SJCRH30 (cell line): Measurements from ENCODE around the gene MSMP. TPM values are rescaled to one million over a fixed set of nuclear protein-coding genes. Genes with fewer than 3 reads are reported as not detected.

Experiments
- DNase-seq, 2 experiments: peaks; one replicate each; pipeline ENCODE4 v3.0.0-alpha.2; 2015 to 2020
- H3K27ac ChIP-seq: fragments of 250-450 bp; sonication (Bioruptor Pico); 2 replicates; pipeline ENCODE4 v1.5.1; 2020; ENCODE audit warnings: mild to moderate bottlenecking, moderate library complexity
- H3K27me3 ChIP-seq: fragments of 250-450 bp; sonication (Bioruptor Pico); 2 replicates; pipeline ENCODE4 v1.5.1; 2020; ENCODE audit warnings: mild to moderate bottlenecking, moderate library complexity
- H3K36me3 ChIP-seq: fragments of 250-450 bp; sonication (Bioruptor Pico); 2 replicates; pipeline ENCODE4 v1.5.1; 2020; ENCODE audit warnings: mild to moderate bottlenecking, moderate library complexity
- H3K4me1 ChIP-seq: fragments of 250-450 bp; sonication (Bioruptor Pico); 2 replicates; pipeline ENCODE4 v1.5.1; 2020; ENCODE audit warnings: mild to moderate bottlenecking, moderate library complexity
- H3K4me3 ChIP-seq: fragments of 250-450 bp; sonication (Bioruptor Pico); 2 replicates; pipeline ENCODE4 v1.5.1; 2020; ENCODE audit warnings: mild to moderate bottlenecking, moderate library complexity
- H3K9me3 ChIP-seq: fragments of 250-450 bp; sonication (Bioruptor Pico); replicated peaks from 2 replicates; pipeline ENCODE4 v1.5.1; 2020; ENCODE audit warnings: mild to moderate bottlenecking, moderate library complexity
- total RNA-seq: library from RNA; depleted of rRNA; stranded (reverse); fragments of >200 nt; shearing (Covaris generic); gene quantifications from 2 replicates; pipeline ENCODE4 v1.2.3, GENCODE V29; 2014; rRNA removed

Gene MSMP, protein sequence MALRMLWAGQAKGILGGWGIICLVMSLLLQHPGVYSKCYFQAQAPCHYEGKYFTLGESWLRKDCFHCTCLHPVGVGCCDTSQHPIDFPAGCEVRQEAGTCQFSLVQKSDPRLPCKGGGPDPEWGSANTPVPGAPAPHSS
- total RNA-seq = not detected in 2 replicates

DNA sequence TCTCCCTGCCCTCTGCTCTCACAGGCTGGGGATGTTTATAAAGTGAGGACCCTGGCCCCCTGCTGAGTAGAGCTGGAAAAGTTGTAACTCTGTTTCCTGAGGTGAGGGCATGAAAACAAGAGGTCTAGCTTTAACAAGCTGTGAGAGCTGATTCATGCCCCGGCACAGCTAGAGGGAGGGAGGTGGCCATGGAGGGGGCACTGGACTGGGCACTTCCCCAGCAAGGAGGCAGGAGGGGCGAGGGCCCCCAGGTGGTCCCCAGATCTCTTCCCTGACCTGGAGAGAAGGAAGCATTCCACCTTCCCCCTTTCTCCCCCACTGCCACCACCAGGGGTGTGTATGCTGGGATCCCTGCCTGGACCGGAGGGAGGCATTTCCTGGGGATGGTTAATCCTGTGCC, at the start of gene MSMP:
TSS of gene MSMP (minus strand) at position 13 of the 400 bp plus-strand sequence. CDS start 147 bp downstream, outside the sequence.
- no peak within 1 kb of the TSS for H3K4me3 ChIP-seq
- no peaks in the 10 kb centered on the region for H3K27me3 ChIP-seq
- 0 out of 2 replicates have a peak, but pooled peaks cover 2% of the 10 kb centered on the region for H3K4me1 ChIP-seq
- peaks cover 11% of the 10 kb centered on the region; the same call in 1 of the 2 replicates for H3K36me3 ChIP-seq
- DNase-seq = no peak
- no peak within 1 kb of the TSS for H3K27ac ChIP-seq
- no peaks in the 10 kb centered on the region for H3K9me3 ChIP-seq

DNA sequence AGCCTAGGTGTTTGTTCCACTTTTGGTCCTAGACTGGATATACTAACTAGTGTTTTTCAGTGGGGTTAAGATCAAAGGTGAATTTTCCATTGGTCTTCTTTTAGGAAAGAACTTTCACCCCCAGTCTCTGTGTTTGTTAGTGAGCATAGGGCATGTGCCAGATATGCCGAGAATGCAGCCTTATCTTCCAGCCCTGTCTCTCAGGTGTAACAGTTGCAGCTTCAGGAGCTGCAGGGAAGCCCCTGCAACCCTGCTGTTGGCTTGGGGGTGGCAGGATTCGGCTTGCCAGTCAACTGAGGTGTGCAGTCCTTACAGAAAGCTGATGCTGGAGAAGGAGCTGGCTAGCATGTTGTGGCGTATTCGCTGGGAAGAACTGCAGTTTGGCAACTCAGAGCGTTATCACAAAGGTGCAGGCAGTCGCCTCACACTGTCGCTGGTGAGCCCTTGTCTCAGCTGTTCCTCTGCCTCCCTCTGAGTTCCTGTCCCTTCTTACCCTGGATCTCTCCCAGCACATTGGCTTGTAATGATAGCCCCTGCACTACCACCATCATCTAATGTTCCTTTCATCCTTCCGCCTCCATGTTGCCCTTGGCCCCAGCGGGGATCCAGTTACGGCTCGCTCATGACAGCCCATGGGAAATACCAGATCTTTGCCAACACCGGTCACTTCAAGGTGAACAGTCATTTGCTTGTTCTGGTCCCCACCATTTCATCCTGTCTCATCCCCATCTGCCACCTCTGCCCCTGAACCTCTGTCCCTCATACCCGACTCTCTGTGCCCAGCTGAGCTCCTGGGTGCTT, 47.5 kb upstream of the MSMP start:
- Histone ChIP-seq H3K4me3 (no peak overlapping the region), H3K27ac (no peak overlapping the region), H3K4me1 (peaks cover 10% of the 10 kb centered on the region; the same call in 1 of the 2 replicates), H3K9me3 (no peaks in the 10 kb centered on the region), H3K36me3 (no peaks in the 10 kb centered on the region), H3K27me3 (no peaks in the 10 kb centered on the region)
- no peak for DNase-seq

DNA sequence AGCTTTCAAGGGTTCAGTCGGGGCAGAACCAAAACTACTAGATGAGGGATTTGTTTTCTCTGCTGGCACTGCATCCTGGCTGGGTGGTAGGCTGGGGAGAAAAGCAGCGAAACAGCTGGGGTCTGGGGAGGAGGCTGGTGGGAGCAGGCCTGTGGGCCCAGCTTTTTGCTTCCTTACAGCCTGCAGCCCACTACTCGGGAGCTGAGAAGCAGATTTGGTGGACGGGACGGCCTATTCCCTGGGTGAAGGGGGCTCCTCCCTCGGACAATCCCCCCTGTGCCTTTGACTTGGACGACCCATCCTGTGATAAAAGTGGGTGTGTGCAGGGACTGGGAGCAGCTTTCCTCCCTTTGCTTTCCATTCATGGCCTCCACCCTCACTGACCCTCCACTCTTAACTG, 46.5 kb upstream of the MSMP start:
- H3K9me3 ChIP-seq = no peaks in the 10 kb centered on the region
- DNase-seq = no peak
- peaks cover 10% of the 10 kb centered on the region; the same call in 1 of the 2 replicates for H3K4me1 ChIP-seq
- H3K36me3 ChIP-seq = no peaks in the 10 kb centered on the region
- H3K27me3 ChIP-seq = no peaks in the 10 kb centered on the region
- no peak overlapping the region for H3K4me3 ChIP-seq
- no peak overlapping the region for H3K27ac ChIP-seq

DNA sequence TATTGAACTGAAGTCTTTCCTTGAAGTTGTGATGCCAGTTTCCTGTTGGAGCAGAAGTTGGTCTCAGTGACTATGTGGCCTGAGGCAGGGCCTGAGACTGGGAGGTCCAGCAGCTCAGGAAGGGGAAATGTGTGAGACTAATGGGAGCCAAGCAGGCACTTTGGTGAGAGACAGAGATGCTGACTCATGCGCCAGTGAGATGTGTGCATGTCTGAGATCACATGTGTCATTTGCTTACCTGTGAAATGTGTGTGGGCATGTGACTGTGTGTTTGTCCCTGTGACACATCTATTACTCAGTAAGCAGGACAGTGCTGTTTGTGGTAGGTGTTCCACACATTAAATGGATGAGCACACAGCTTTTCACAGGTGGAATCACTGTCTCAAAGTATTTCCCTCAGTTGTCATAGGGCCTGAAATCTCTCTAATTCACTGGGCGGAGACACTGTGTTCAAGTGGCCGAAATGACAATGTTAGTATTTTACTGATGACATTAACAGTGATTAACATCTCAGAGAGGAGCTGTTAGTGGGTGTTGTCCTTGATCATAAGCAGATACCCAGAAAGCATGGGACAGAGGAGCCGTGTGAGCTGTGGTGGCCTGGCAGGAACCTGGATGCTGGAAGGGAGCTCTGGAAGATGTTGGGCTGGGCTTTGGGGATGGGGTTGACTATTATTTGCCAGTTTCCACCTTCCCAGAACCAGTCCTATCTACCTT, 44.7 kb upstream of the MSMP start:
- no peak for DNase-seq
- H3K27me3 ChIP-seq = no peaks in the 10 kb centered on the region
- H3K4me1 ChIP-seq = peaks cover 10% of the 10 kb centered on the region; the same call in 1 of the 2 replicates
- no peaks in the 10 kb centered on the region for H3K36me3 ChIP-seq
- H3K27ac ChIP-seq = no peak overlapping the region
- H3K4me3 ChIP-seq = no peak overlapping the region
- no peaks in the 10 kb centered on the region for H3K9me3 ChIP-seq

DNA sequence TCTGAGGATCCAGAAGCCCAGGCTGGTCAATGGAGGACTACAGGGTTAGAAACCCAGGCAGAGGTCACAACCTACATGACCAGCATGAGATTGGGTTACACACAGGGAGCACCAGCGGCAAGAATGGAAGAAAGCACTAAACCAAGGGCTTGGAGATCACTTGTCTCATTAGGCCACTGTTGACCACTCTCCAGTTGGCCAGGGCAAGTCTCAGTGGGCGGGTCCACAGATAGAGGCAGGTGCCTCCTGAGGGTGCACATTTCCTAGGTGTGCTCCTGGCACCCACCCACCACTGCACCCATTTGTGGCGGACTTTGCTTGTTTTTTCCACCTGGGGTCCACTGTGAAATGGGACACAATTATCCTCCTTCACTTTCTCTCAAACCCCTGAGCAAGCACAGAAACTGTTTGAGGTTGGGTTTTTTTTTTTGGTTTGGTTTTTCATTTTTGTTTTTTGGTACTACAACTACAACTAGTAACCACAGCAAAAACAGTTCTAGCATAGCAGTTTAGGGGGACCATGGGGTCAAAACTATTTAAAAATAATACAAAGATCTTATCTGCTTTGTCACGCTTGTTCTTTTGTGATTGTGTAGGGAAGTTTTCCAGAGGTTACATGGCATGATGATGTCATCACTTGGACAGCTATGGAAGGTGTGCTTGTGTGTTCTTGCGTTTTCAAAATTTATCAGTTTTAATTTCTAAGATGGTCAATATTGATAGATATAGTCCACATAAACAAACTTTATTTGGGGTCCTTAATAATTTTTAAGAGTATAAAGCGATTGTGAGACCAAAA, 43.4 kb upstream of the MSMP start:
- DNase-seq = no peak
- Histone ChIP-seq H3K9me3 (no peaks in the 10 kb centered on the region), H3K4me3 (no peak overlapping the region), H3K27me3 (no peaks in the 10 kb centered on the region), H3K36me3 (no peaks in the 10 kb centered on the region), H3K4me1 (peaks cover 10% of the 10 kb centered on the region; the same call in 1 of the 2 replicates), H3K27ac (no peak overlapping the region)

DNA sequence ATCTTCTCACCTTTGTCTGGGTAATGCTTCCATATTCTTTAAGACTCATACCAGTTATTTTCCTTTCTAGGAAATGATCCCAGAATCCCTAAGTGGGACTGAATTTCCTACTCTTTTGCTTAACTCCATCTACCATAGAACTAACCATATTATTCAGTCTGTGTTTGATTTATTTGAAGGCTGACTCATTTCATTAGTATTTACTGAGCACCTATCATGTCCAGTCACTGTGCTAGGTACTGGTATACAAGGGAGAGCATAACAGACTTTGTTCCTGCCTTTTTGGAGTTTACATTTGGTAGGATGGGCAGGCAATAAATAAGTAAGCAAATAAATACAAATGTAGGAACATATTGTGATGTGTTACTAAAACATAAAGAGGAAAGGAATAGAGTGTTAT, 41.6 kb upstream of the MSMP start:
- Histone ChIP-seq H3K27me3 (no peaks in the 10 kb centered on the region), H3K4me1 (peaks cover 10% of the 10 kb centered on the region; the same call in 1 of the 2 replicates), H3K9me3 (no peaks in the 10 kb centered on the region), H3K36me3 (no peaks in the 10 kb centered on the region), H3K27ac (no peak overlapping the region), H3K4me3 (no peak overlapping the region)
- no peak for DNase-seq

DNA sequence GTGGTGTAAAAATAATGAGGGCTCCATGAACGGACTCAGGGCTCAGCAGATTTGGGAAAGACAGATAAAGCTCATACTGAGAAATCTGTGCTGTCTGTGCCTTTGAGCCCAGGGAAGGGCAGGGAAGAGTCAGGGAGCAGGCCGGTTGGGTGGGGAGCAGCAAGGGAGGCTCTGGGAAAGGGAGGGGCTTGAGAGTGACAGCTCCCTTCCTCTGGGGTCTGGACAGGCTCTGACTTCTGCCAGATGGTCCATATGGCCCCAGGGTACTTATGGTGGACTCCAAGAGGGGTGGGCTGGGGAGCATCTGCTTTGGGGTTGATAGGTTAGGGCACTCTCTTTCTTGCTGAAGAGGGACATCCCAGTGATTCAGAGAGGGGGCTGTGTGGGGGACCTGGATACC, 39.4 kb upstream of the MSMP start:
- DNase-seq = no peak
- no peaks in the 10 kb centered on the region for H3K9me3 ChIP-seq
- H3K27me3 ChIP-seq = no peaks in the 10 kb centered on the region
- H3K4me3 ChIP-seq = no peak overlapping the region
- peaks cover 10% of the 10 kb centered on the region; the same call in 1 of the 2 replicates for H3K4me1 ChIP-seq
- H3K27ac ChIP-seq = no peak overlapping the region
- no peaks in the 10 kb centered on the region for H3K36me3 ChIP-seq

DNA sequence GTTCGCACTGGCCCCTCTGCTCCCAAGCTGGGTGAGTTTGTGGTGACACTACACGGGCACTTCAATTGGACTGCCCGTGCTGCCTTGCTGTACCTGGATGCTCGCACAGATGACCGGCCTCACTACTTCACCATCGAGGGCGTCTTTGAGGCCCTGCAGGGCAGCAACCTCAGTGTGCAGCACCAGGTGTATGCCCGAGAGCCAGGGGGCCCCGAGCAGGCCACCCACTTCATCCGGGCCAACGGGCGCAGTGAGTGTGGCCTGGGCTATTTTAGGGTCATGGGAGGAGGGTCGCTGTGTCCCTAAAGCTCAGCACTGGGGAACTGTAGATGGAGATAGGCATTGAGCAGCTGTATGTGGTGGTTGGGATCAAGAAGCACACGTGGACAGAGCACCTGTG, 38.8 kb upstream of the MSMP start:
- Histone ChIP-seq H3K27ac (no peak overlapping the region), H3K36me3 (no peaks in the 10 kb centered on the region), H3K4me3 (no peak overlapping the region), H3K27me3 (no peaks in the 10 kb centered on the region), H3K9me3 (no peaks in the 10 kb centered on the region), H3K4me1 (peaks cover 6% of the 10 kb centered on the region; the same call in 1 of the 2 replicates)
- DNase-seq = no peak

DNA sequence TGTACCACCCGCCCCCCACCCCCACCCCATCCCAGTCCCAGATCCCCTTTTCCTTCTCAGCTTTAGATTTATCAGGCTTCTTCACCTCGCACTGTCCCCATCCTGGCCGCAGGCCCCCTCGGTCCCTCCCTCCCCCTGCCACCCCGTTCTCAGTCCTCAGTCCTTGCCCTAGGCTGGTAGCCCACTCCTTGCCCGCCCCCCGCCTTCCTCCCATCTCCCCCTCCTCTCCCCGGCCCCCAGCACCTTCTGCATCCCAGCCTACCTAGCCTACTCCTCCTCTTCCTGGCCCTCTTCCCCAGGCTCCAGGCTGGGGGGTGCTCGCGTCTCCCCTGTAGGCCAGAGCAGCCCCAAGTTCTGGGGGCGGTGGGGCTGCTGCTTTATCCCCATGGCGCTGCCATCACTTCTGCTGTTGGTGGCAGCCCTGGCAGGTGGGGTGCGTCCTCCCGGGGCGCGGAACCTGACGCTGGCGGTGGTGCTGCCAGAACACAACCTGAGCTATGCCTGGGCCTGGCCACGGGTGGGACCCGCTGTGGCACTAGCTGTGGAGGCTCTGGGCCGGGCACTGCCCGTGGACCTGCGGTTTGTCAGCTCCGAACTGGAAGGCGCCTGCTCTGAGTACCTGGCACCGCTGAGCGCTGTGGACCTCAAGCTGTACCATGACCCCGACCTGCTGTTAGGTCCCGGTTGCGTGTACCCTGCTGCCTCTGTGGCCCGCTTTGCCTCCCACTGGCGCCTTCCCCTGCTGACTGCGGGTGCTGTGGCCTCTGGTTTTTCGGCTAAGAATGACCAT, 38.1 kb upstream of the MSMP start:
- Histone ChIP-seq H3K9me3 (no peaks in the 10 kb centered on the region), H3K27ac (no peak overlapping the region), H3K27me3 (no peaks in the 10 kb centered on the region), H3K36me3 (no peaks in the 10 kb centered on the region), H3K4me3 (no peak overlapping the region), H3K4me1 (peaks cover 4% of the 10 kb centered on the region; the same call in 1 of the 2 replicates)
- DNase-seq = no peak

DNA sequence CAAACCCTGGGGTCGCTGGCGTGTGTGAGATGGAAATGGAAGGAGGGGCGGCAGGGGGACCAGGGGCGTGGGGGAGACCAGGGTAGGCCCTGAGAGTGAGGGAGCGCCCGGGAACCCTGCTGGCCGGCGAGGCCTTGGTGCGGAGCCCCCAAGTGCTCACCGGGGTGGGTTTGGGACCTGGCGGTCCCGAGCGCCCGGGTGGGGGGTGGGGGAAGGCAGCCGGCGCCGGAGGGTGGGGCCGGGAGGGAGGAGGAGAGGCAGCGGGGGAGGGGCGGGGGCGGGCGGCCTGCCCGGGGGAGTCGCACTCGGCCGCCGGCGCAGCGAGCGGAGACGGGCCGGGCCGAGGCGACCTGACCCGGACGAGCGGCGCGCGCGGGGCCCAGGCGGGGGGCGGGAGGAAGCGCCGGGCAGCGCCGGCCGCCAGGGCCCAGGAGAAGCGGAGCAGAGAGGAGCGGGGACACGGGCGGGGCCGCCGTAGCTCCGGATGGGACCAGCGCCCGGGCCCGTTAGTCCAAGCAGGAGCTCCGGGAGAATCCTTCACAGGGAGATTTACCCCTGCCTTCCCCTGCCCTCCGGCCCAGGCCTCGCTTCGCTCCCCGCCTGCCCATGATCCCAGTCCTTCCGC, 37.3 kb upstream of the MSMP start, which contains the start of gene NPR2:
TSS of gene NPR2 (plus strand) at position 295 of the 625 bp plus-strand sequence. CDS start 818 bp downstream, outside the sequence.
- Histone ChIP-seq H3K36me3 (no peaks in the 10 kb centered on the region), H3K27me3 (no peaks in the 10 kb centered on the region), H3K27ac (no peak within 1 kb of the TSS), H3K9me3 (no peaks in the 10 kb centered on the region), H3K4me1 (peaks cover 4% of the 10 kb centered on the region; the same call in 1 of the 2 replicates), H3K4me3 (no peak within 1 kb of the TSS)
- DNase-seq = no peak

DNA sequence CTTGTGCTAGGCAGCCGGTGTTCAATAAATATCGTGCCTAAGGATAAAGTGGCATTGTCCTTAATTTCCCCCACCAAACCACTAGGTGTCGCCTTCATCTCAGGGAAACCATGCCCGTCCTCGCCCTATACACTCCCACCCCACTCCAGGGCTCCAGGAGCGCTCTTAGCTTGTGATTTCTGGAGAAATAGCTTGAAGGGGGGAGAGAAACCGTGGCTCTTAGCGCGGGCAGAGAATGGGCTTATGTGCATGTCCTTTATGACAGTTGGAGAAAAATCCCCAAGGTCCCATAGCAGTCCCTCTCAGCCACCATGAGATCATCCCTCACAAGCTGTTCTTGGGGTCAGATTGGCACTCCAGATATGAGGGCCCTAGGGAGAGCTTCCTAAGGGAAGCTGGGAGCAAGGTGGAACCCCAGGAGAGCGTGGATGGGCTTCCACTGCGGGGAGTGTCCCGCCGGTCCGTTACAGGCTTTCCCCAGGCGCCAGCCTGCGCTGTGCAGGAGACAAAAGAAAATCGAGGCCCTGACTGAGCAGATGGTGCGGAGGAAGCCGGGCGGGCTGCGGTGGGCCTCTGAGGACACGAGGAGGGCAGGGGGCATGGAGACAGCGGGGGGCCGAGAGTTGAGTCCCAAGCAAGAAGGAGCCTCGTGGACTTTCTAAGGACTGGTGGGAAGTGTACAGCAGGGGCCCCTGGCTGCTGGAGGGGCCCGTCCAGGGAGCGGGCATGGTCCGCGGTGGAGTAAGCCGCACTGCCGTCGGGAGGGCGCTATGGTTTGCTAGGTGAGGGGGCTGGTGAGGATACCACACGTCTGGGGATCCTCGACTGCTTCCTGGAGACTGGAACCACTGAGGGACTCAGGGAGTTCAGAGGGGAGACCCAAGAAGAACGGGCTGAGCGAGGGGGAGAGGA, 36.6 kb upstream of the MSMP start:
- H3K27ac ChIP-seq = no peak overlapping the region
- H3K9me3 ChIP-seq = no peaks in the 10 kb centered on the region
- peak; percentile 66 to 83 for DNase-seq
- no peaks in the 10 kb centered on the region for H3K27me3 ChIP-seq
- H3K36me3 ChIP-seq = no peaks in the 10 kb centered on the region
- no peak overlapping the region for H3K4me3 ChIP-seq
- peaks cover 4% of the 10 kb centered on the region; the same call in 1 of the 2 replicates for H3K4me1 ChIP-seq

DNA sequence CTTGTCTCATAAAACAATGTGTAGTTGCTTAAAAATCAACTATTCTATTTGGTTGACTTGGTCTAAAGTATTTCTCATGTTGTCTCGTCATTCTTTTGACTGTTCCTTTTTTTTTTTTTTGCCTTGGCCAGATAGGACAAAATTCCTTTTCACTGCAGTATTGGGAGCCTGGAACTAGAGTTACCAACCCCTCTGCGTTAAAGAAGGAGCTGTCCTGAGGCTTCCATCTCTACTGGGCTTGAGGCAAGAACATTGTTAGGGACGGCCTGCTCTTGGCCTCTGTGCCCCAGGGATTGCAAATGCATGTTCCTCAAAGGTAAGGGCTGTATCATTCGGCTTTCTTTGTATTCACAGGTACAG, 35.9 kb upstream of the MSMP start:
- DNase-seq = no peak
- Histone ChIP-seq H3K36me3 (no peaks in the 10 kb centered on the region), H3K4me1 (peaks cover 4% of the 10 kb centered on the region; the same call in 1 of the 2 replicates)

More for the DNA sequence above, 35.9 kb upstream of the MSMP start:
- H3K27me3 ChIP-seq = no peaks in the 10 kb centered on the region
- no peak overlapping the region for H3K4me3 ChIP-seq
- no peak overlapping the region for H3K27ac ChIP-seq
- no peaks in the 10 kb centered on the region for H3K9me3 ChIP-seq
